NB4 (cell line): ENCODE results near the gene NRDE2.
A peak's percentile ranks its signal among the peaks of the same experiment; 100 is the strongest.

Source experiments
- DNase-seq: peaks from one replicate; pipeline ENCODE4 v3.0.0; 2010; ENCODE audit warnings: low read depth
- H3K4me3 ChIP-seq: one replicate; pipeline ENCODE4 v1.5.1; 2011; ENCODE audit warnings: mild to moderate bottlenecking, low read depth, low read length, moderate library complexity
- MAX ChIP-seq: IDR thresholded peaks from 2 replicates; pipeline ENCODE4 v1.6.1; 2011; ENCODE audit warnings: low read depth, low read length
- MYC ChIP-seq: IDR thresholded peaks from 2 replicates; pipeline ENCODE4 v1.6.1; 2011; ENCODE audit warnings: low read depth, low read length
- POLR2A ChIP-seq: IDR thresholded peaks from 2 replicates; pipeline ENCODE4 v1.6.1; 2011; ENCODE audit warnings: mild to moderate bottlenecking; ENCODE audit not compliant: insufficient read length; ENCODE audit errors: extremely low read depth
- TF ChIP-seq, protein P1 (sequence below): IDR thresholded peaks from one replicate; pipeline ENCODE4 v1.5.1; 2012; ENCODE audit warnings: low read depth, low read length

The NRDE2 gene

DNA sequence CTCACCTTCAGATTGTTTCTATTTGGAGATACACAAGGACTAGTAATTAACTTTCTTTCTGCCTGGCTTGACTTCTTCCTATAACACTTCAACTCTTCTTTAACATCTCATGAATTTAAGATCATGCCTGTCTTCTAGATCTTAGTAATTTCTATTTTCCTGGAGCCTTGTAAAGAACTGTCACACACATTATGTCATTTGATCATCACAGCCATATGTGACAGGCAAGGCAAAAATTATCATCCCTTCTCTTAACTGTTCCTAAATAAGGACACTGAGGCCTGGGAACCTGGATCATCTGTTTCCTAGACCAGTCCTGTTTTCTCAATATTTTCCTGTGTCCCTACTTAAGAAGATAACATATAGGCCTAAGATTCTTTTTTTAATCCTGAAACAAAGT lies 27.2 kb downstream of the NRDE2 start:
- DNase-seq, result no peak
- TF ChIP-seq MAX (no peak), MYC (no peak), POLR2A (no peak)
- H3K4me3 ChIP-seq, result no peak overlapping the region

DNA sequence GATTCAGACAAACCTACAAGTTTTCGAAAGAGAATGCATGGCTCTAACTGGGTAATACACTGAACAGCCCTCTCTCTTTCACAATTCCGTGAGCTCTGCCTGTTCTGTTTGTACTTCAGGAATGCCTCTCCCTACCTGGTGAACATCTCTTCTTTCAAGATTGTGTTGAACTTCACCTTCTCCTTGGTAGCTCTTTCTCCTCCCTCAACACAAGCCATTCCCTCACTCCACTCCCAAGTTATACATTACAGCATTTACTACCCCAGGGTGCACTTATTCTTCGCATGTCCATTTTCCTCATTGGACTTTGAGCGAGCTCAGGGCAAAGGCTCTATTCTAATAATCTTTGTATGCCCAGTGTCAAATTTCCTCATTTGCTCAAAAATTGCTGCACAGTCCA lies 28.3 kb downstream of the NRDE2 start:
- DNase-seq, result no peak
- TF ChIP-seq POLR2A (no peak), MYC (no peak), MAX (no peak)
- TF ChIP-seq, protein P1, sequence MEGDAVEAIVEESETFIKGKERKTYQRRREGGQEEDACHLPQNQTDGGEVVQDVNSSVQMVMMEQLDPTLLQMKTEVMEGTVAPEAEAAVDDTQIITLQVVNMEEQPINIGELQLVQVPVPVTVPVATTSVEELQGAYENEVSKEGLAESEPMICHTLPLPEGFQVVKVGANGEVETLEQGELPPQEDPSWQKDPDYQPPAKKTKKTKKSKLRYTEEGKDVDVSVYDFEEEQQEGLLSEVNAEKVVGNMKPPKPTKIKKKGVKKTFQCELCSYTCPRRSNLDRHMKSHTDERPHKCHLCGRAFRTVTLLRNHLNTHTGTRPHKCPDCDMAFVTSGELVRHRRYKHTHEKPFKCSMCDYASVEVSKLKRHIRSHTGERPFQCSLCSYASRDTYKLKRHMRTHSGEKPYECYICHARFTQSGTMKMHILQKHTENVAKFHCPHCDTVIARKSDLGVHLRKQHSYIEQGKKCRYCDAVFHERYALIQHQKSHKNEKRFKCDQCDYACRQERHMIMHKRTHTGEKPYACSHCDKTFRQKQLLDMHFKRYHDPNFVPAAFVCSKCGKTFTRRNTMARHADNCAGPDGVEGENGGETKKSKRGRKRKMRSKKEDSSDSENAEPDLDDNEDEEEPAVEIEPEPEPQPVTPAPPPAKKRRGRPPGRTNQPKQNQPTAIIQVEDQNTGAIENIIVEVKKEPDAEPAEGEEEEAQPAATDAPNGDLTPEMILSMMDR, result no peak
- no peak overlapping the region for H3K4me3 ChIP-seq

DNA sequence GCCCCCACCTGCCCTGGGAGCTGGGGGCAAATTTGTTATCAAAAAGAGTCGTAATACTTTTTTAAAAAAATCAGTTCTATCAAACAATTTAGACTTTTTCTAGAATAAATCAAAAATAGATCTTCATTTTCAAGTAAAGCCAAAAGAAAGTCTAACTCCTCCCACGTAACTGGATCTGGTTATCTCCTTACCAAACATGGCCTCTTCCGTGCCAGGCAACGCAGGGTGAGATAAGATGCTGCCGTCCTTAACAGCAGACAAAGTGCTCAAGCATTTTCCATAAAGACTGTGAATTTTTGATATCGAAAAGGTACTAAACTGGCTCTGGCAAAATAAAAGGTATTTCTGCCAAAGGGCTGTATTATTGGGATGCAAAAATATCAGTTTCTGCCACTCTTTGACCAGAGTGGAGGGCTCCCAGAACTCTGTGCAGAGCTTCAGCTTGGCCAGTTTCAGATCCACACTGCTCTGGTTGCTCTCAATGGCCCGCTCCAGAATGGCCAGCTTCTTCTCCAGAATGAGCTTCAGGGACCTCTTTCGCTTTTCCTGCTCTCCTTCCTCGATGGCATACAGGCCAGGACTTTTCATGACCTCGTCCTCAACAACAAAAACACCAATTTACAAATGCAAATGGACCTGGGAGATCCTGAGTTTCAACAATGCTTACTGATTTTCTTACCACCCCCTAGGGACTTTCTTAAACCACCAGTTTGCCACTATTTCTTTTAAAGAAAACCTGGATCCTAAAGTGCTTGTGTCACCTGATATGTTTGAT lies 29.0 kb downstream of the NRDE2 start:
- no peak overlapping the region for H3K4me3 ChIP-seq
- DNase-seq, result no peak
- no peak for TF ChIP-seq MYC
- TF ChIP-seq MAX, result no peak
- TF ChIP-seq POLR2A, result no peak
- TF ChIP-seq, protein P1, result no peak

- DNase-seq, result peak; percentile 46
- no peak overlapping the region for H3K4me3 ChIP-seq
- TF ChIP-seq MAX, result no peak
- no peak for TF ChIP-seq POLR2A
- TF ChIP-seq, protein P1, result no peak
- TF ChIP-seq MYC, result no peak
Measured at GRCh38 chr14:90301668-90302090, 30.1 kb downstream of the NRDE2 start.

- no peak for DNase-seq
- H3K4me3 ChIP-seq, result no peak overlapping the region
- TF ChIP-seq, protein P1, result no peak
- TF ChIP-seq MAX, result no peak
- TF ChIP-seq POLR2A, result no peak
- TF ChIP-seq MYC, result no peak
Measured at GRCh38 chr14:90301122-90301521, 30.6 kb downstream of the NRDE2 start.

GRCh38 chr14:90300611-90301047 lies 31.1 kb downstream of the NRDE2 start:
- no peak overlapping the region for H3K4me3 ChIP-seq
- TF ChIP-seq MYC (no peak), MAX (no peak), POLR2A (no peak)
- TF ChIP-seq, protein P1, result no peak
- DNase-seq, result peak; percentile 86
